ENCODE results near the gene DHRSX. TPM values are rescaled to one million over a fixed set of nuclear protein-coding genes. Genes with fewer than 3 reads are reported as not detected.
A peak's percentile ranks its signal among the peaks of the same experiment; 100 is the strongest.
"Not testable (repeated sequence)": the region's sequence is repeated elsewhere in the genome, so short reads cannot be mapped to it uniquely, and the experiment has no call there.

Gene DHRSX
- polyA plus RNA-seq, 1 donor from 2014 or later = 15.7 TPM

DNA sequence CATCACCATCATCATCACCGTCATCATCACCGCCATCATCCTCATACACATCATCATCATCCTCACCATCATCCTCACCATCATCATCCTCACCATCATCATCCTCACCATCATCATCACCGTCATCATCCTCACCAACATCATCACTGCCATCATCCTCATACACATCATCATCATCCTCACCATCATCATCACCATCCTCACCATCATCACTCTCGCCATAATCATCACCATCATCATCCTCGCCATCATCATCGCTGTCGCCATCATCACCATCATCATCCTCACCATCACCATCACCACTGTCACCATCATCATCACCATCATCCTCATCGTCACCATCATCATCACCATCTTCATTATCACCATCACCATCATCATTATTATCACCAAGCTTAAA is 19.8 kb upstream of the DHRSX start:
- H3K4me2 ChIP-seq (ENCODE audit: low read length) = no peak overlapping the region
- H3F3A ChIP-seq (ENCODE audit: insufficient read depth, low read length, poor library complexity, severe bottlenecking) = no peaks in the 10 kb centered on the region
- TF ChIP-seq POLR2AphosphoS5 (IDR thresholded peaks at IDR 0.05) (no peak), EZH2 (IDR thresholded peaks at IDR 0.05; ENCODE audit: borderline replicate concordance, insufficient read depth, low read length, poor library complexity, severe bottlenecking) (no peak), RAD21 (conservative IDR thresholded peaks at IDR 0.05) (no peak), MXI1 (conservative IDR thresholded peaks at IDR 0.05; ENCODE audit: poor library complexity, severe bottlenecking) (no peak), TAF1 (IDR thresholded peaks at IDR 0.05; ENCODE audit: low read depth) (no peak), EP300 (conservative IDR thresholded peaks at IDR 0.05; ENCODE audit: poor library complexity, severe bottlenecking) (no peak), SMC3 (conservative IDR thresholded peaks at IDR 0.05; ENCODE audit: poor library complexity) (no peak)
- TF ChIP-seq, protein P1, sequence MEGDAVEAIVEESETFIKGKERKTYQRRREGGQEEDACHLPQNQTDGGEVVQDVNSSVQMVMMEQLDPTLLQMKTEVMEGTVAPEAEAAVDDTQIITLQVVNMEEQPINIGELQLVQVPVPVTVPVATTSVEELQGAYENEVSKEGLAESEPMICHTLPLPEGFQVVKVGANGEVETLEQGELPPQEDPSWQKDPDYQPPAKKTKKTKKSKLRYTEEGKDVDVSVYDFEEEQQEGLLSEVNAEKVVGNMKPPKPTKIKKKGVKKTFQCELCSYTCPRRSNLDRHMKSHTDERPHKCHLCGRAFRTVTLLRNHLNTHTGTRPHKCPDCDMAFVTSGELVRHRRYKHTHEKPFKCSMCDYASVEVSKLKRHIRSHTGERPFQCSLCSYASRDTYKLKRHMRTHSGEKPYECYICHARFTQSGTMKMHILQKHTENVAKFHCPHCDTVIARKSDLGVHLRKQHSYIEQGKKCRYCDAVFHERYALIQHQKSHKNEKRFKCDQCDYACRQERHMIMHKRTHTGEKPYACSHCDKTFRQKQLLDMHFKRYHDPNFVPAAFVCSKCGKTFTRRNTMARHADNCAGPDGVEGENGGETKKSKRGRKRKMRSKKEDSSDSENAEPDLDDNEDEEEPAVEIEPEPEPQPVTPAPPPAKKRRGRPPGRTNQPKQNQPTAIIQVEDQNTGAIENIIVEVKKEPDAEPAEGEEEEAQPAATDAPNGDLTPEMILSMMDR (IDR thresholded peaks at IDR 0.05; ENCODE audit: poor library complexity, severe bottlenecking) = no peak
- TF ChIP-seq, protein P2, sequence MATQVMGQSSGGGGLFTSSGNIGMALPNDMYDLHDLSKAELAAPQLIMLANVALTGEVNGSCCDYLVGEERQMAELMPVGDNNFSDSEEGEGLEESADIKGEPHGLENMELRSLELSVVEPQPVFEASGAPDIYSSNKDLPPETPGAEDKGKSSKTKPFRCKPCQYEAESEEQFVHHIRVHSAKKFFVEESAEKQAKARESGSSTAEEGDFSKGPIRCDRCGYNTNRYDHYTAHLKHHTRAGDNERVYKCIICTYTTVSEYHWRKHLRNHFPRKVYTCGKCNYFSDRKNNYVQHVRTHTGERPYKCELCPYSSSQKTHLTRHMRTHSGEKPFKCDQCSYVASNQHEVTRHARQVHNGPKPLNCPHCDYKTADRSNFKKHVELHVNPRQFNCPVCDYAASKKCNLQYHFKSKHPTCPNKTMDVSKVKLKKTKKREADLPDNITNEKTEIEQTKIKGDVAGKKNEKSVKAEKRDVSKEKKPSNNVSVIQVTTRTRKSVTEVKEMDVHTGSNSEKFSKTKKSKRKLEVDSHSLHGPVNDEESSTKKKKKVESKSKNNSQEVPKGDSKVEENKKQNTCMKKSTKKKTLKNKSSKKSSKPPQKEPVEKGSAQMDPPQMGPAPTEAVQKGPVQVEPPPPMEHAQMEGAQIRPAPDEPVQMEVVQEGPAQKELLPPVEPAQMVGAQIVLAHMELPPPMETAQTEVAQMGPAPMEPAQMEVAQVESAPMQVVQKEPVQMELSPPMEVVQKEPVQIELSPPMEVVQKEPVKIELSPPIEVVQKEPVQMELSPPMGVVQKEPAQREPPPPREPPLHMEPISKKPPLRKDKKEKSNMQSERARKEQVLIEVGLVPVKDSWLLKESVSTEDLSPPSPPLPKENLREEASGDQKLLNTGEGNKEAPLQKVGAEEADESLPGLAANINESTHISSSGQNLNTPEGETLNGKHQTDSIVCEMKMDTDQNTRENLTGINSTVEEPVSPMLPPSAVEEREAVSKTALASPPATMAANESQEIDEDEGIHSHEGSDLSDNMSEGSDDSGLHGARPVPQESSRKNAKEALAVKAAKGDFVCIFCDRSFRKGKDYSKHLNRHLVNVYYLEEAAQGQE (IDR thresholded peaks at IDR 0.05; ENCODE audit: borderline replicate concordance) = no peak
- no peaks in the 10 kb centered on the region for H4K20me1 ChIP-seq (ENCODE audit: insufficient read depth)
- H3K9me2 ChIP-seq (ENCODE audit: insufficient read depth, low read length) = no peaks in the 10 kb centered on the region
- H3K79me2 ChIP-seq (replicated peaks; ENCODE audit: insufficient read depth, low read length) = no peaks in the 10 kb centered on the region
- no peaks in the 10 kb centered on the region for H3K9me3 ChIP-seq (ENCODE audit: low read length)
- no peaks in the 10 kb centered on the region for H3K27me3 ChIP-seq (ENCODE audit: insufficient read depth, low read depth, low read length)
- no peaks in the 10 kb centered on the region for H3K36me3 ChIP-seq (ENCODE audit: insufficient read depth, low read length)
- H3K9ac ChIP-seq (ENCODE audit: low read length) = no peak overlapping the region
- H3K4me3 ChIP-seq (ENCODE audit: low read length) = no peak overlapping the region
- no peak overlapping the region for H3K27ac ChIP-seq (ENCODE audit: low read length)
- no peak overlapping the region for H2AFZ ChIP-seq (ENCODE audit: low read depth, low read length)

DNA sequence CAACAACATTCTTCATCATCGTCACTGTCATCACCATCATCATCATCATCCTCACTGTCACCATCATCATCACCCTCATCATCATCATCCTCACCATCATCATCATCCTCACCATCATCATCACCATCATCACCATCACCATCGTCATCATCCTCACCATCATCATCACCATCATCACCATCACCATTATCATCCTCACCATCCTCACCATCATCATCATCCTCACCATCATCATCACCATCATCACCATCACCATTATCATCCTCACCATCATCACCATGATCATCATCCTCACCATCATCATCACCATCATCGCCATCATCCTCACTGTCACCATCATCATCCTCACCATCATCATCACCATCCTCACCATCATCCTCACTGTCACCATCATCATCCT is 18.9 kb upstream of the DHRSX start:
- not testable (repeated sequence) for H3K27me3 ChIP-seq (ENCODE audit: insufficient read depth, low read depth, low read length); H3K9ac ChIP-seq (ENCODE audit: low read length); H3F3A ChIP-seq (ENCODE audit: insufficient read depth, low read length, poor library complexity, severe bottlenecking); H3K36me3 ChIP-seq (ENCODE audit: insufficient read depth, low read length); H3K4me3 ChIP-seq (ENCODE audit: low read length); H4K20me1 ChIP-seq (ENCODE audit: insufficient read depth); H3K79me2 ChIP-seq (replicated peaks; ENCODE audit: insufficient read depth, low read length); H3K9me2 ChIP-seq (ENCODE audit: insufficient read depth, low read length); H2AFZ ChIP-seq (ENCODE audit: low read depth, low read length); H3K4me2 ChIP-seq (ENCODE audit: low read length); H3K9me3 ChIP-seq (ENCODE audit: low read length); H3K27ac ChIP-seq (ENCODE audit: low read length)

DNA sequence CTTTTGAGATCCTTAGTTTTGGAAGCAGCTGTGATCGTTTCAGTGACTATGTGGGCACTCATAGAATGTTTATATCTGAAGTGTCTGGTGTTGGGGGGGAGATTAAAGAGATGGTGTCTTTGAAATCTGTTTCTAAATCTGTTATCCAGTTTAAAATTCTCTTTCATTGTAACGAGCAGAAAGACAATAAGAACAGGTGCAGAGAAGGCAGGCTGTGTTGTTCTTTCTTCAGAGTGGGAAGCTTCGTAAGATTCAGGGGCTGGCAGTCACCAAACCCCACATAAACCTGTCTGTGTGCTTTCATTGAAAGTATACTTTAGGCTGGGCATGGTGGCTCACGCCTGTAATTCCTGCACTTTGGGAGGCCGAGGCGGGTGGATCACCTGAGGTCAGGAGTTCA is 16.3 kb upstream of the DHRSX start:
- Histone ChIP-seq H3K27ac (ENCODE audit: low read length) (no peak overlapping the region), H3K79me2 (replicated peaks; ENCODE audit: insufficient read depth, low read length) (no peaks in the 10 kb centered on the region), H3K9ac (ENCODE audit: low read length) (no peak overlapping the region), H3K9me3 (ENCODE audit: low read length) (no peaks in the 10 kb centered on the region), H3K9me2 (ENCODE audit: insufficient read depth, low read length) (no peaks in the 10 kb centered on the region), H3K27me3 (ENCODE audit: insufficient read depth, low read depth, low read length) (no peaks in the 10 kb centered on the region), H3K4me2 (ENCODE audit: low read length) (no peak overlapping the region), H2AFZ (ENCODE audit: low read depth, low read length) (peak overlapping the region; percentile 2), H4K20me1 (ENCODE audit: insufficient read depth) (no peaks in the 10 kb centered on the region), H3K36me3 (ENCODE audit: insufficient read depth, low read length) (no peaks in the 10 kb centered on the region), H3F3A (ENCODE audit: insufficient read depth, low read length, poor library complexity, severe bottlenecking) (no peaks in the 10 kb centered on the region), H3K4me3 (ENCODE audit: low read length) (no peak overlapping the region)
- TF ChIP-seq, protein P2 (IDR thresholded peaks at IDR 0.05; ENCODE audit: borderline replicate concordance) = no peak
- no peak for TF ChIP-seq RAD21 (conservative IDR thresholded peaks at IDR 0.05)
- TF ChIP-seq POLR2AphosphoS5 (IDR thresholded peaks at IDR 0.05) = no peak
- no peak for TF ChIP-seq EP300 (conservative IDR thresholded peaks at IDR 0.05; ENCODE audit: poor library complexity, severe bottlenecking)
- TF ChIP-seq, protein P1 (IDR thresholded peaks at IDR 0.05; ENCODE audit: poor library complexity, severe bottlenecking) = no peak
- TF ChIP-seq EZH2 (IDR thresholded peaks at IDR 0.05; ENCODE audit: borderline replicate concordance, insufficient read depth, low read length, poor library complexity, severe bottlenecking) = no peak
- no peak for TF ChIP-seq MXI1 (conservative IDR thresholded peaks at IDR 0.05; ENCODE audit: poor library complexity, severe bottlenecking)

All from neural cell (in vitro differentiated cells).